NCI-H226 (cell line): Measurements from ENCODE around the gene LARP4B.

ENCODE experiments used
- DNase-seq: peaks from one replicate; pipeline ENCODE4 v3.0.0-alpha.2; 2015

LARP4B gene

GRCh38 chr10:821322-821721 is 110.2 kb downstream of the LARP4B start:
- peak; percentile 47 for DNase-seq

GRCh38 chr10:819816-820215 is 111.7 kb downstream of the LARP4B start:
- DNase-seq = no peak

DNA sequence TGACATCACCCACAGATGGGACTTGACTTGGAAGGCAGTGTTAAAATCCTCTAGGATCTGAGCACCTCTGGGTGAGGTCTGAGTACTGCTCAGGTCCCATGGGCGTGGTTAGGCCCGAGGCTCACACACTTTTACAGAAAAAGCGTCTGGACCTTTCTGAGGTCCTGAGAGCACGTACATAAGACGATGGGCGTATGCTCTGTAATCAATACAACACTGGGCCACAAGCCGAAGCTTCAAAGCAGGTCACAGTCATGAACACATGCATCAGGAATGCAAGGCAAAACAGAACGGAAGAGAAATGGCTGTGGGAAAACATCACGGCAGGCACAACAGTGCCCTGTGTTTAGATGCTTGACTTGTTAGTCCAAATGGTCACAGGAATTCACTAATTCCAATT is 112.2 kb downstream of the LARP4B start:
- no peak for DNase-seq

DNA sequence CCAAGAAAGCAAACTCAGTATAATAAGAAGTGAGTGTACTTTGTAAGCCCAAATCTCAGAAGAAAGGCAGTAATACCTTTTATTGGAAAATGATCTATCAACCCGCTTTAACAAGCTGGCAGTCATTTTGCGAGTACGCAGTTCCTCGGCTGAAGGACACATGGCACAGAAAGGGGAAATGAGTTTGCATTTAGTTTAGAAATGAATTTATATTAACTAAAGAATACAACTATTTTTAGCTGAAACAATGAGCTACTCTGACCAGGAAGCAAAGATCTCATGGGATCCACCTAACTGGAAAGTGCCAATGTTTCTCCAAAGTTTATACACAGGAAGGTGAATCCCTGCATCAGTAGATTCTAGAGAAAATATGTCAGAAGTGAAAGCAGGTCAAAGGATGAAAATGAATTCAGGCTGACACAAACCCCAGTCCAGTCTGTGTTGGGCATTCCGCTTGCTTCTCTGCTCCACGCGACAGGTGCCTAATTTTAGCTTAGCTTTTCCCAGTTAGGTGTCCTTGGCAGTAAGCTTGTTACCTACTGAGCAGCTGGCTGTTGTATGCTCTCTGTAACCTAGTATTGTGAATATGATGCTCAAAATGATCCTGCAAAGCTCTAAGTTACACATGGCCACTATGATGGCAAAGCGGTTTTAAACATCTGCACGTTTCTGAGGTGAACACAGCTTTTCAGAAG is 112.8 kb downstream of the LARP4B start:
- DNase-seq = no peak

- DNase-seq = no peak
Measured at GRCh38 chr10:818010-818409, 113.5 kb downstream of the LARP4B start.

DNA sequence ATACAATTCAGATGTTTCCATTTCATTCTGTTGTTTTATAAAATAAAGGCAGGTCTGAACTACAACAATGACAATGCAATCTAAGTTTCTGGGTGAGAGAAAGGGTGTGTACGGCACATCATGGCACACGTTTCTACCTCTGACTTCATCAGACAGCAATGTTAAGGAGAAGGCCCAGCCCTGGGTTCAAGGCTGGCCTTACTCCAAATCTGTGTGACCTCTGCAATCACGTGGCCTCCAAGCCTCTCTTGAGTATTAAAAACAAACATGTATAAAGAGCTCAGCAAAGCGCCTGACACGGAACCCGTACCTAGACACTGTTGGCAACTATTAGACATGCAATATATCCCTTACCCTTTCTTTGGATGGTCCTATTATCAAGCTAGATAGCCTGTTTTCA is 114.1 kb downstream of the LARP4B start:
- DNase-seq = no peak

GRCh38 chr10:816958-817357 is 114.5 kb downstream of the LARP4B start:
- no peak for DNase-seq

GRCh38 chr10:816091-816477 is 115.4 kb downstream of the LARP4B start:
- no peak for DNase-seq

GRCh38 chr10:815338-816090 is 116.0 kb downstream of the LARP4B start:
- no peak for DNase-seq

DNA sequence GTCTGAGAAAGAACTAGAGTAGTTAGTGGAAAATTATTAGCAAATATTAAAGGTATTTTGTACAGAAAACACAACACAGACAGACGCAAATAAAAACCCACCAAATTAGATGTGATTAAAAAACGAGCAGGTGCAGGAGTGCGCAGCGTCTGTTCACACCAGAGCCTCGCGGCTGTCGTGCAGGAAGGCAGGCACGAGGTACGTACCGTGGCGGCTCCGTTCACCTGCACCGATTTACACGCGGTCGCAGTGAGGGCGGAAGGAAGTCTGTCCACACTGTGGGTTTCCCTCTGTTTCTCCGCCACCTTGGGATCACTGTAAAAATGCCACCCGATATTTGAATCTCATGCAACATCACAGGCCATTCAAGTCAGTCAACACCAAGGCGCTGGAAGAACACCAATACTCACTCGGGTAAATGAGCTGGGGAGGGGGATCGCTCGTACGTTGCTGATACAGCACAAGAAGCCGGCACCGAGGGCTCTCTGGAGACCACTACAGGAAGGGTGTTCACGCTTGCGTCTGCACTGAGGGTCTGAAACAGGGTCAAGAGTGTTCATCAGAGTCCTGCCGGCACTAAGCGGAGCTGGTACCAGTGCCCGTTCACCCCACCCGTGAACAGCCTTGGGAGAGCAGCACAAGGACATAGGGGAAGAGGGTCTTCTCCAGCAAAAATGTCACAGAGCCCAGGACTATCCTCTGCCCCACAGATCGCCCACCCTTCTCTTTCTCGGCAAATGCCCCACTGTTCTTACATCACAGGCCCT is 116.8 kb downstream of the LARP4B start:
- no peak for DNase-seq

DNA sequence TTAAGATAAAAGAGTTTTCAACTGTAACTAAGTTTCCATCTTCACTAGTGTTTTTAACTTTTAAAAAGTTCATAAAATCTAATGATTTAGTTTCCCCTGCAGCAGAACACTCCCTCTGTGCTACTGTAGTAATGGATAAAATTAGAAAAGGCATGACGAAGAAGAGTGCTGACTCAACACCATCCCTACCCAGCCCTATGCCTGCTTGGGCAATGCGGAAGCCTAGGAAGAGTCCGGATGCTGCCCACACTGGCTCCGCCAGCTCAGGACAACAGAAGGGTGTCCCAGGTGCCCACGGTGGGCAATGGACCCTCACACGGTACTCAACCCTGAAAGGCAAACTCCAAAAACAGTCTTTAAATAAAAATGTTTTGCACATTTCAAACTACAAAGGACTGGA is 118.2 kb downstream of the LARP4B start:
- no peak for DNase-seq

GRCh38 chr10:812787-813186 is 118.7 kb downstream of the LARP4B start:
- DNase-seq = no peak

DNA sequence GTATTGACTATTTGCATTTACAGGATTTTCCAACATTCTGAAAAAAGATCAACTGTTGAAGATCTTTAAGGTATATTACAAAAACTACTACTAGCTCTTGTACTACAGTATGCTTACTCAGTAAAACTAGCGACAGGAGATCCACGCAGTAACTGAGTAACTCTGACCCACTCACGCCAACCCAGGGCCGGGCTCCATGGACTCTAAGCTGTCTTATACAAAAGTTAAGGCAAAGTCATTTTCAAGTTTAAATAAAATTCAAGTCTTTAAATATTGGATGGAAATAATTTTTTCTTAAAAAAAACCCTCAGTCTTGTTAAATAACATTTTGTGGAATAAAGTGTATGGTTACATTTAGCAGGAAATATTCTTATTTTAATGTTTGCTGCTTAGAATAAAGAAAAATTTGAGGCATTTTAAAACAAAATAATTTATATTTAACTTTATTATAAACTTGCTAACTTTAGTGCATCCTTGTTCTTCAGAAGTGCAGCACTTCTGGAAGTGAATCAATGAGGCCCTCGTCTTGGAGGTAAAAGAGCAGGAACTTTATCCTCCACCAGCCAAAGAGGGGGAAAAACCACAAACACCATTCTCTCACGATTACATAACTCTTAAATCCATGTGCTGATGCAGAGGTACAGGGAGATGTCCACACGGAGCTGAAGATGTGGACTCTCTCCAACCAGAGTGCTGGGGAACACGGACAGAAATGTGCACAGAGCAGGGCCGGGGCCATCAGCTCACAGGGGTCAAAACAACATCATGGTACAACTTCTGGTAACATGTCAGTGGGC is 119.9 kb downstream of the LARP4B start:
- no peak for DNase-seq

GRCh38 chr10:810351-810846 is 121.1 kb downstream of the LARP4B start:
- DNase-seq = no peak

GRCh38 chr10:809671-810350 is 121.7 kb downstream of the LARP4B start:
- no peak for DNase-seq

- no peak for DNase-seq
Measured at GRCh38 chr10:807958-808353, 123.5 kb downstream of the LARP4B start.

GRCh38 chr10:807163-807957 is 124.1 kb downstream of the LARP4B start:
- DNase-seq = no peak

DNA sequence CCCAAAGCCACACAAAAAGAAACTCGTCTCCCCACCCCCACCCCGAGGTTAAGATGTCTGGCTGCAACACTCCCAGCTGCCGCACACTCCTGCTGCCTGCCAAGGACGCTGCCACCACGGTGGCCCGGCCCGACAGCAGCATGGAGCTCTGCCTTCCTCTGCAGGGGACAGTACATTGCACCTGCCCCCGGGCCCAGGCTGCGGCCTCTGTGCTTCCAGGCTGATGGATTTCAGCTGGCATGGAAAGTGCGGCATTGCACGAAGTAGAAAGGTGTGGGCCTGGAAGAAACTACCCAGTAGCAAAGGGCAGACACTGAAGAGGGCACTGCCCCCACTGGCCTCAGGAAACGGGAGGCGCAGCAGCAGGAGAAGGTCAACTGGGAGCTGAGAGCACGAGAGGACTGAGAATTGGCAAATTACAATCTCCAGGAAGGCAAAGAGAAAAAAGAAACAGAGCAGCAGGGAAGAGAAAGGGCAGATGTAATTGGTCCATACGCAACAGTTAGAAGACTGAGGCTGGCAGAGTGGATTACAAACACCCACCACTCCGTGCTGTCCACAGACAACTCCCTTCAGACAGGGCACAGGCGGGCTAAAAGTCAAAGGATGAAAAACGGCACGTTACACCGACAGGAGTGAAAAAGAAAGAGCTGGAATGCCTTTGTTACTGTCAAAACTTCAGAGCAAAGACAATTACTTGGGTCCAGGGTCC is 124.9 kb downstream of the LARP4B start:
- DNase-seq = no peak

GRCh38 chr10:805620-806305 is 125.7 kb downstream of the LARP4B start:
- DNase-seq = no peak
